HG03103 (cell line): ENCODE results near the gene ZFYVE9.
"Not testable (repeated sequence)": the region's sequence is repeated elsewhere in the genome, so short reads cannot be mapped to it uniquely, and the experiment has no call there.

Experiments
- ATAC-seq: cut with Tn5 transposase; IDR thresholded peaks from one replicate; pipeline ENCODE4 v1.9.1; 2021; ENCODE audit warnings: low read depth; ENCODE audit not compliant: unreplicated experiment

Gene ZFYVE9

GRCh38 chr1:52190500-52191252 is 48.8 kb downstream of the ZFYVE9 start:
- no peak for ATAC-seq

DNA sequence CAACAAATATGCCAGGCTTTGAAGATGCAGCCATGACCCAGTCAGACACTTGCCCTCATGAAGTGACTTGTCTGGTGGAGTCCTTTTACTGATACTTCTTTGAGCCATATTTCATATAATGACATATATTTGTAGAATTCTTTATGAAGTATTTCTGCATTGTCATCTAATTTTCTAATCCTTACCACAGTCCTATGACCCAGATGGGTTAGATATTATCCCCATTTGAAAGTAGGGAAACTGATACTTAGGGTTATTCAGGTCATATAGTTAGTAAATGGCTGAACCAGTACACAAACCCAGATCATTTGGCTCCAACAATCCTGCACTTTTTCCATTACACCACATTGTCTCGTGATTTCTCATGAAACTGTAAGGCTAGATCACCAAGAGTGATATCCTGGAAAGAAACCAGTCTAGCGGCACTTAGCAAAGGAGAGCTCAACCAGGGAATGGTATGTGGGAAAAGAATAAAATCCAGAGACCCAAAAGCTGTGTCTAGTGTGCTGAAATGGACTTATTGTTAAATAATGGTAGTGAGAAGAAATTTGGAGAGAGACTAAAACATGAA is 49.6 kb downstream of the ZFYVE9 start:
- no peak for ATAC-seq

GRCh38 chr1:52192024-52192423 is 50.1 kb downstream of the ZFYVE9 start:
- ATAC-seq = no peak

DNA sequence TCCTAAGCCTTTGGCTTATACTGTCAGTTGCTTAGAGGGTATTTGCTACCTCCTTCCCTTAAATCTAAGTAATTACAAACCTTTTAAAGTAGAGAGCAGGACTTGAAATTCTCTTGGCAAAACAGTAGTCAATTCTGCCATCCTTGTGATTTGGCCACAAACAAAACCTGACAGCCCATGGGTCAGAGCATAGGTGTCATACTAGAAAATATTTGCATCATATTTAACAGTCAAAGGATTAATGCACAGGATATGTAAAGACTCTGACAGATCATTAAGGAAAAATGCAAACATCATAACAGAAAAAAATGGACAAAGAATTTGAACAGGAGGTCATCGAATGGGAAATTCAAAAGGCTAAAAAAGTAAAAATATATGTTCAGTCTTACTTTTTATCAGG is 50.5 kb downstream of the ZFYVE9 start:
- ATAC-seq = no peak

DNA sequence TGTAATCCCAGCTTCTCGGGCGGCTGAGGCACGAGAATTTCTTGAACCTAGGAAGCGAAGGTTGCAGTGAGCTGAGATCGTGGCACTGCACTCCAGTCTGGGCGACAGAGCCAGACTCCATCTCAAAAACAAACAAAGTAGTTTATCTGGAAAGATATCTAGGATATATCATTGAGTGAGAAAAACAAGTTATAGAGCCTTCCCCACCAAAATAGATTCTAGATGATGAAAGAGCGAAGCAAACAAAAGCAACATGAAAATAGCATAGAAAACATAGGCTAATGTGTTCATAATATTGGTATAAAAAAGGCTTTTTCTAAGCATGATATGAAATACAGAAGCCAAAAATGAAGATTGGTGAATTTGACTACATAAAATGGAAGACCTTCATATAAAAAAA is 52.1 kb downstream of the ZFYVE9 start:
- no peak for ATAC-seq

GRCh38 chr1:52195161-52195560 is 53.3 kb downstream of the ZFYVE9 start:
- no peak for ATAC-seq

- no peak for ATAC-seq
Measured at GRCh38 chr1:52203935-52204625, 62.2 kb downstream of the ZFYVE9 start.

DNA sequence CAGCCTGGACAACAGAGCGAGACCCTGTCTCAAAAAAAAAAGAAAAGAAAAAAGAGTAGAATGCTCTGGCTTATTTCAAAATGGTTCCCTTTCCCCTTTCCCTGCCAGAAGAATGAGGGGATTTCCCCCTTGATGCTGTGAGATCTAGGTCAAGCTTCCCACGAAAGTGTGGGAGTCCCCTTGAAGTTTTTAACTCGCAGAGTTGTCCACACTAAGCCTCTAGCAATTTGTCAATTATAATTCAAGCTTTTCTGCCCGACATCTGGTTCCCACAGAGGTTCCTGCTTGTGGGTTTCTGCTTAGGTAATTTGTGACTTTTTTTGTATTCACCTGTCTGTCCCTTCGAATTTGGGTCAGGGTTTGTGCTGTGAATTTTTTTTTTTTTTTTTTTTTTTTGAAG is 62.8 kb downstream of the ZFYVE9 start:
- no peak for ATAC-seq

- ATAC-seq = not testable (repeated sequence)
Measured at GRCh38 chr1:52206686-52207085, 64.8 kb downstream of the ZFYVE9 start.

- no peak for ATAC-seq
Measured at GRCh38 chr1:52209429-52209828, 67.5 kb downstream of the ZFYVE9 start.

- no peak for ATAC-seq
Measured at GRCh38 chr1:52210044-52210443, 68.2 kb downstream of the ZFYVE9 start.

DNA sequence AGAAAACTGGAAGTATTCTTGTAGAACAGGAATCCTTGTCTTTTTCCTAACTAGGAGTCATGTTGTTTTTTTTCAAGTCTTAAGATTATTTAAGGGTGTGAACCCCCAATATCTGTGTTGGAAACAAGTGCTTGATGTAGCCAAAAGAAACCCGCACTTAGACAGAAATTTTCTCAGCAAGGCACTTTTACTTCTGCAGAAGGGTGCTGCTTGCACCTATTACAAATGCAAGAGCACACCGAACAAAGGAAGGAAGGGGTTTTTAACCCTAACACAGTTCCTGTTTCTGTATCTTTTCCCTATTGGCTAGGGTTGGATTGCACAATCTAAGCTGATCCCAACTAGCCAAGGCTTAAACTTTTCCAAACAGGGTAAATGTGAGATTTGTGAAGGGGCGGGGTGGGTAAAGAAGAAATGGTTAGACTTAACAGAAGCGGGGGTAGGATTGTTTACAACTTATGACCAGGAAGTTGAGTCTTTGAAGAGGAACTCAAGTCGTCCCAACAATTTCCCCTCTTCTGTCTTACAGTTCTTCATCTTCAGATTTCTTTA is 75.1 kb downstream of the ZFYVE9 start:
- ATAC-seq = no peak

- no peak for ATAC-seq
Measured at GRCh38 chr1:52225174-52225573, 83.3 kb downstream of the ZFYVE9 start.

DNA sequence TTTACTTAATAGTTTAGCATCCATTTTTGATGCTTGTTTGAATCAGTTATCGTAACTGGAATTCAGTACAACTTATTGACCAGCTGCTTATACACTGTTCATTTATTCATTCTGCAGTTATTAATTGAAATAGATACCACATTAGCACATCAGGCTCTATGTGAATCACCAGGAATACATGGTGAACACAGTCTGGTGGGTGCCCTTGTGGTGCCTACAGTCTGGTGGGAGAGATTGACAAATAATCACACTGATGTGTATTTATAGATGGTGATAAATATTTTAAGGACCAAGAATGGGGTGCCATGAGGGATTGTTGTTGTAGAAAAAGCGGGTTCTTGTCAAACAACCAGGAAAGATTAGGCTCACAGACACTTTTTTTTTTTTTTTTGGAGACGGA is 87.6 kb downstream of the ZFYVE9 start:
- no peak for ATAC-seq

DNA sequence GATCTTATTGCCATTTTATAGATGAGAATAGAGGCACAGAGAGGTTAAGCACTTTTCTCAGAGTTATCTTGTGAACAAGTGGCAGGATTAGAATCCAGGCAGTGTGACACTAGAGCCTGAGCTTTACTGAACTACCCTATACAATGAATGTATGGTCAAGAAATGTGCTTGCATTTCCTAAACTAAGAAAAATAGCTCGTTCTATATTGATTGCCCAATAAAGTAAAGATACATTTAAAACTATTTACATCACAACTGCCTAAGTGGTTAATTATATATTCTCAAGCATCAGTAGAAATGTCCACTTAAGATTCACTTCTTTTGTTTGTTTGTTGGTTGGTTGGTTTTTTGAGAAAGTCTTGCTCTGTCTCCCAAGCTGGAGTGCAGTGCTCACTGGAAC is 91.6 kb downstream of the ZFYVE9 start:
- ATAC-seq = no peak

GRCh38 chr1:52234014-52234413 is 92.1 kb downstream of the ZFYVE9 start:
- no peak for ATAC-seq

- no peak for ATAC-seq
Measured at GRCh38 chr1:52234708-52235107, 92.8 kb downstream of the ZFYVE9 start.

- no peak for ATAC-seq
Measured at GRCh38 chr1:52235646-52236045, 93.8 kb downstream of the ZFYVE9 start.

DNA sequence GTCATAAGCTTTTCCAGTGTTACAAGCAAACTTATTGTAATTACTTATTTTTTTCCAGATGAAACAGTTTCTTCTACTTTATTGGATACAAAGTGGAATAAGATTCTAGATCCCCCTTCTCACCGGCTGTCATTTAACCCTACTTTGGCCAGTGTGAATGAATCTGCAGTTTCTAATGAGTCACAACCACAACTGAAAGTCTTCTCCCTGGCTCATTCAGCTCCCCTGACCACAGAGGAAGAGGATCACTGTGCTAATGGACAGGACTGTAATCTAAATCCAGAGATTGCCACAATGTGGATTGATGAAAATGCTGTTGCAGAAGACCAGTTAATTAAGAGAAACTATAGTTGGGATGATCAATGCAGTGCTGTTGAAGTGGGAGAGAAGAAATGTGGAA is 95.5 kb downstream of the ZFYVE9 start:
- ATAC-seq = no peak

- no peak for ATAC-seq
Measured at GRCh38 chr1:52238474-52238873, 96.6 kb downstream of the ZFYVE9 start.

DNA sequence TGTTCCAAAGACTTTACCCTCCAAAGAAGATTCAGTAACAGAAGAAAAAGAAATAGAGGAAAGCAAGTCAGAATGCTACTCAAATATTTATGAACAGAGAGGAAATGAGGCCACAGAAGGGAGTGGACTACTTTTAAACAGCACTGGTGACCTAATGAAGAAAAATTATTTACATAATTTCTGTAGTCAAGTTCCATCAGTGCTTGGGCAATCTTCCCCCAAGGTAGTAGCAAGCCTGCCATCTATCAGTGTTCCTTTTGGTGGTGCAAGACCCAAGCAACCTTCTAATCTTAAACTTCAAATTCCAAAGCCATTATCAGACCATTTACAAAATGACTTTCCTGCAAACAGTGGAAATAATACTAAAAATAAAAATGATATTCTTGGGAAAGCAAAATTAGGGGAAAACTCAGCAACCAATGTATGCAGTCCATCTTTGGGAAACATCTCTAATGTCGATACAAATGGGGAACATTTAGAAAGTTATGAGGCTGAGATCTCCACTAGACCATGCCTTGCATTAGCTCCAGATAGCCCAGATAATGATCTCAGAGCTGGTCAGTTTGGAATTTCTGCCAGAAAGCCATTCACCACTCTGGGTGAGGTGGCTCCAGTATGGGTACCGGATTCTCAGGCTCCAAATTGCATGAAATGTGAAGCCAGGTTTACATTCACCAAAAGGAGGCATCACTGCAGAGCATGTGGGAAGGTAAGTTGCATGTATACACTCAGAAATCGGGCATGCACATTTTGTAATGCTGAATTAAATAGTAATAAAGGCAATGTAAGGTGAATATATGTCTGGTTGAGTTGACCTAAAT is 97.2 kb downstream of the ZFYVE9 start:
- ATAC-seq = no peak
